ENCODE results near the gene B2M.
"Not testable (repeated sequence)": the region's sequence is repeated elsewhere in the genome, so short reads cannot be mapped to it uniquely, and the experiment has no call there.

Gene B2M

GRCh38 chr15:44720460-44721176 lies 9.3 kb downstream of the B2M start:
- in situ Hi-C loops (cut with HindIII; ENCODE audit: low pct_unique_long_range_greater_than_20kb, low sequenced_read_pairs), result no loop called here
- no peak for DNase-seq (ENCODE audit: low read depth in 1 of 2, low spot score in 1 of 2)
- no peak for TF ChIP-seq JUND (IDR thresholded peaks at IDR 0.05; ENCODE audit: low read depth)

- in situ Hi-C loops (cut with HindIII; ENCODE audit: low pct_unique_long_range_greater_than_20kb, low sequenced_read_pairs), result no loop called here
- DNase-seq (ENCODE audit: low read depth in 1 of 2, low spot score in 1 of 2), result no peak
- no peak for TF ChIP-seq JUND (IDR thresholded peaks at IDR 0.05; ENCODE audit: low read depth)
Observed at GRCh38 chr15:44722011-44722410, 10.7 kb downstream of the B2M start.

GRCh38 chr15:44726136-44726535 lies 14.8 kb downstream of the B2M start:
- no peak for DNase-seq (ENCODE audit: low read depth in 1 of 2, low spot score in 1 of 2)
- TF ChIP-seq JUND (IDR thresholded peaks at IDR 0.05; ENCODE audit: low read depth), result no peak
- in situ Hi-C loops (cut with HindIII; ENCODE audit: low pct_unique_long_range_greater_than_20kb, low sequenced_read_pairs), result no loop called here

- TF ChIP-seq JUND (IDR thresholded peaks at IDR 0.05; ENCODE audit: low read depth), result no peak
- DNase-seq (ENCODE audit: low read depth in 1 of 2, low spot score in 1 of 2), result peak in 1 of 2 experiments; percentile 42
- in situ Hi-C loops (cut with HindIII; ENCODE audit: low pct_unique_long_range_greater_than_20kb, low sequenced_read_pairs), result no loop called here
Observed at GRCh38 chr15:44726568-44727484, 15.5 kb downstream of the B2M start.

GRCh38 chr15:44727485-44728231 lies 16.3 kb downstream of the B2M start:
- in situ Hi-C loops (cut with HindIII; ENCODE audit: low pct_unique_long_range_greater_than_20kb, low sequenced_read_pairs), result no loop called here
- no peak for DNase-seq (ENCODE audit: low read depth in 1 of 2, low spot score in 1 of 2)
- TF ChIP-seq JUND (IDR thresholded peaks at IDR 0.05; ENCODE audit: low read depth), result no peak

GRCh38 chr15:44728232-44728575 lies 16.9 kb downstream of the B2M start:
- DNase-seq (ENCODE audit: low read depth in 1 of 2, low spot score in 1 of 2); in situ Hi-C loops (cut with HindIII; ENCODE audit: low pct_unique_long_range_greater_than_20kb, low sequenced_read_pairs): not testable (repeated sequence)

GRCh38 chr15:44728576-44729407 lies 17.5 kb downstream of the B2M start:
- no peak for TF ChIP-seq JUND (IDR thresholded peaks at IDR 0.05; ENCODE audit: low read depth)
- peak; percentile 74 to 98 for DNase-seq (ENCODE audit: low read depth in 1 of 2, low spot score in 1 of 2)
- in situ Hi-C loops (cut with HindIII; ENCODE audit: low pct_unique_long_range_greater_than_20kb, low sequenced_read_pairs), result no loop called here

- in situ Hi-C loops (cut with HindIII; ENCODE audit: low pct_unique_long_range_greater_than_20kb, low sequenced_read_pairs), result no loop called here
- TF ChIP-seq JUND (IDR thresholded peaks at IDR 0.05; ENCODE audit: low read depth), result no peak
- no peak for DNase-seq (ENCODE audit: low read depth in 1 of 2, low spot score in 1 of 2)
Observed at GRCh38 chr15:44729408-44730127, 18.3 kb downstream of the B2M start.

GRCh38 chr15:44734839-44735481 lies 23.6 kb downstream of the B2M start:
- DNase-seq (ENCODE audit: low read depth in 1 of 2, low spot score in 1 of 2), result no peak
- in situ Hi-C loops (cut with HindIII; ENCODE audit: low pct_unique_long_range_greater_than_20kb, low sequenced_read_pairs), result no loop called here
- TF ChIP-seq JUND (IDR thresholded peaks at IDR 0.05; ENCODE audit: low read depth), result no peak

GRCh38 chr15:44735482-44736180 lies 24.3 kb downstream of the B2M start:
- in situ Hi-C loops (cut with HindIII; ENCODE audit: low pct_unique_long_range_greater_than_20kb, low sequenced_read_pairs), result no loop called here
- DNase-seq (ENCODE audit: low read depth in 1 of 2, low spot score in 1 of 2), result no peak
- TF ChIP-seq JUND (IDR thresholded peaks at IDR 0.05; ENCODE audit: low read depth), result no peak
